Right lobe of liver (tissue), 4 donors: ENCODE results near the gene MAPKAP1.

Source experiments
- POLR2A ChIP-seq: fragments of 450-650 bp; IDR thresholded peaks from one replicate; pipeline ENCODE4 v1.6.1; 2017; ENCODE audit warnings: antibody characterized with exemption, mild to moderate bottlenecking
- TF ChIP-seq, protein P1 (sequence below), 4 donors: fragments of 200-600 bp in 3 of 4; fragments of 450-650 bp in 1 of 4; IDR thresholded peaks; one replicate each; pipeline versions ENCODE4 v1.5.1 to v1.8.0; 2016 to 2022; ENCODE audit warnings: antibody characterized with exemption in 4 of 4, mild to moderate bottlenecking in 2 of 4
- donor health status: DM: no; HTN: no; CAD: no.
- donor health status: DM: no; HTN: no; CAD: no.
- donor health status: DM: no; HTN: yes; CAD: no.

GRCh38 chr9:125732562-125732961 lies 25.6 kb upstream of the MAPKAP1 start:
- TF ChIP-seq, protein P1, sequence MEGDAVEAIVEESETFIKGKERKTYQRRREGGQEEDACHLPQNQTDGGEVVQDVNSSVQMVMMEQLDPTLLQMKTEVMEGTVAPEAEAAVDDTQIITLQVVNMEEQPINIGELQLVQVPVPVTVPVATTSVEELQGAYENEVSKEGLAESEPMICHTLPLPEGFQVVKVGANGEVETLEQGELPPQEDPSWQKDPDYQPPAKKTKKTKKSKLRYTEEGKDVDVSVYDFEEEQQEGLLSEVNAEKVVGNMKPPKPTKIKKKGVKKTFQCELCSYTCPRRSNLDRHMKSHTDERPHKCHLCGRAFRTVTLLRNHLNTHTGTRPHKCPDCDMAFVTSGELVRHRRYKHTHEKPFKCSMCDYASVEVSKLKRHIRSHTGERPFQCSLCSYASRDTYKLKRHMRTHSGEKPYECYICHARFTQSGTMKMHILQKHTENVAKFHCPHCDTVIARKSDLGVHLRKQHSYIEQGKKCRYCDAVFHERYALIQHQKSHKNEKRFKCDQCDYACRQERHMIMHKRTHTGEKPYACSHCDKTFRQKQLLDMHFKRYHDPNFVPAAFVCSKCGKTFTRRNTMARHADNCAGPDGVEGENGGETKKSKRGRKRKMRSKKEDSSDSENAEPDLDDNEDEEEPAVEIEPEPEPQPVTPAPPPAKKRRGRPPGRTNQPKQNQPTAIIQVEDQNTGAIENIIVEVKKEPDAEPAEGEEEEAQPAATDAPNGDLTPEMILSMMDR (IDR thresholded peaks at IDR 0.05) = no peak
- no peak for TF ChIP-seq POLR2A
